Fibroblast of pulmonary artery (primary cell): Measurements from ENCODE around the gene ROBO4.
A peak's percentile ranks its signal among the peaks of the same experiment; 100 is the strongest.

Source experiments
- DNase-seq: peaks from one replicate; pipeline ENCODE4 v3.0.0-alpha.2; 2010; ENCODE audit warnings: low read depth
- H3K4me3 ChIP-seq: replicated peaks from 2 replicates; pipeline ENCODE4 v1.5.1; 2011; ENCODE audit warnings: low read depth, mild to moderate bottlenecking, control low read depth, low read length, moderate library complexity
- TF ChIP-seq, protein P1 (sequence below): IDR thresholded peaks from 2 replicates; pipeline ENCODE4 v1.5.1; 2011; ENCODE audit warnings: mild to moderate bottlenecking, control low read depth, low read length, inconsistent platforms; ENCODE audit errors: missing control alignments

The ROBO4 gene

DNA sequence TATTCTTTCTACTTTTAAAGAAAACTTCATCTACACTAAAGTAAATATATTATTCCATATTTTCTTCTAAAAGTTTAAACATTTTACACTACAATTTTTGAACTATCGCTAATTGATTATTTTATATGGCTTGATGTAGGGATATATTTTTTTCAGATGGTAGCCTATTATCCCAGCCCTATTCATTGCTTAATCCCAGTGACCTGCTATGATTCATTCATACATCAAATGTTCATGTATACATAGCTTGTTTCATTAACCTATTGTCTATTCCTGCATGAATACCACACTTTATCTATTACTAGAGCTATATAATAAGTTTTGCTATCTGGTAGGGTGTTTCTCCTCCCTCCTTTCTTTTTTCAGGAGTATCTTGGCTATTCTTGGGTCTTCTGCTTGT, 5.0 kb upstream of the ROBO4 start:
- peak; percentile 23 for DNase-seq

DNA sequence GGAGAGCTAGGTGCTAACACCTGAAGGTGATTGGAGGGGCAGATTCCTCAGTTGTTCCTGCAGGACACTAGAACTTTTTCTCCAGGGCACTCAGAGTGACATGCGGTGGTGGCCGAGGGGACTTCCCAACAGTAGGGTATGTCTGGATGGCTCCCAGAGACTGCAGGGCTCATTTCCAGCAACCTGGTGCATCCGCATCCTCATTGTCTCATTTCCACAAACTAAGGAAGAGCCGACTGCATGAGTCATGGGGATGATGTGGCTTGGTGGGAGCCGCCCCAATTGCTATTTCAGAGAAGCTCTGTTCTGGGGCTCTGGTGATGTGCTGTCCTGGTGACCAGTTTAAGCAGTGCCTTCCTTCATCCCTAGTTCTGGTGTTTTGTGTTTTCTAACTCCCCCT, 2.8 kb upstream of the ROBO4 start:
- peak; percentile 85 for DNase-seq
- TF ChIP-seq, protein P1, sequence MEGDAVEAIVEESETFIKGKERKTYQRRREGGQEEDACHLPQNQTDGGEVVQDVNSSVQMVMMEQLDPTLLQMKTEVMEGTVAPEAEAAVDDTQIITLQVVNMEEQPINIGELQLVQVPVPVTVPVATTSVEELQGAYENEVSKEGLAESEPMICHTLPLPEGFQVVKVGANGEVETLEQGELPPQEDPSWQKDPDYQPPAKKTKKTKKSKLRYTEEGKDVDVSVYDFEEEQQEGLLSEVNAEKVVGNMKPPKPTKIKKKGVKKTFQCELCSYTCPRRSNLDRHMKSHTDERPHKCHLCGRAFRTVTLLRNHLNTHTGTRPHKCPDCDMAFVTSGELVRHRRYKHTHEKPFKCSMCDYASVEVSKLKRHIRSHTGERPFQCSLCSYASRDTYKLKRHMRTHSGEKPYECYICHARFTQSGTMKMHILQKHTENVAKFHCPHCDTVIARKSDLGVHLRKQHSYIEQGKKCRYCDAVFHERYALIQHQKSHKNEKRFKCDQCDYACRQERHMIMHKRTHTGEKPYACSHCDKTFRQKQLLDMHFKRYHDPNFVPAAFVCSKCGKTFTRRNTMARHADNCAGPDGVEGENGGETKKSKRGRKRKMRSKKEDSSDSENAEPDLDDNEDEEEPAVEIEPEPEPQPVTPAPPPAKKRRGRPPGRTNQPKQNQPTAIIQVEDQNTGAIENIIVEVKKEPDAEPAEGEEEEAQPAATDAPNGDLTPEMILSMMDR = no peak
- no peak overlapping the region for H3K4me3 ChIP-seq

More for the DNA sequence above, 5.0 kb upstream of the ROBO4 start:
- TF ChIP-seq, protein P1 = no peak
- no peak overlapping the region for H3K4me3 ChIP-seq

DNA sequence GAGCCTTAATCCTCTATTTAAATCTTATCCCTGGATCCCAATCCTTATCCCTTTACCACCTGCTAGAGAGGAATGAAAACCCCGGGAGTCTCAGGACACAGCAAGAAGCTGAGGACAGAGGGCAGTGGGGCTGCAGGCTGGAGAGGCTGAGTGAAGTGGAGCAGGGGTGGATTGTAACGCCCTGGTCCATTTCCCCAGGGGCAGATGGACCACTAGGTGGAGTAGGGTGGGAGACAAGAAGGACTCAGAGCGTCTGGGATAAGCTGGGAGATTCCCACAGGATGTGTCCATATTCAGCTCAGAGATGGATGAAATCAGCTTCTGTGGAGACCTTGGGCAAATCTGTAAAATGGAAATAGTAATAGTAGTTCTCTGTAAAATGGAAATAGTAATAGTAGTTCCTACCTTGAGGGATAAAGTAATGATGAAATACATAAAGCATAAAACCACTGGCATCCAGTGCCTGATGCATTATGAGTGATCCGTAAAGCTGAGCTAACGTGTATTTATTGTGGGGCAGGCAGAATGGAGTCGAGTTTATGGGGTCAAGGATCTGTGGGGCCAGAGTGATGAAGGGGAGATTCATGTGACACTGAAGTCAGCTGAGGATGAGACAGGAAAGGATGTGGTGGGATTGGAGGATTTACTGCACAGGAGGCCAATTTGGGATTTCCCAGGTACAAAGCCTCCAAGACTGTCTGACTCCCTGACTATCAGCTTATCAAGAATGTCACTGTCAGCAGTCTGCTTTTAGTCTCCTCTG, 1.9 kb upstream of the ROBO4 start:
- no peak overlapping the region for H3K4me3 ChIP-seq
- DNase-seq = peak; percentile 18
- TF ChIP-seq, protein P1 = peak; percentile 24

DNA sequence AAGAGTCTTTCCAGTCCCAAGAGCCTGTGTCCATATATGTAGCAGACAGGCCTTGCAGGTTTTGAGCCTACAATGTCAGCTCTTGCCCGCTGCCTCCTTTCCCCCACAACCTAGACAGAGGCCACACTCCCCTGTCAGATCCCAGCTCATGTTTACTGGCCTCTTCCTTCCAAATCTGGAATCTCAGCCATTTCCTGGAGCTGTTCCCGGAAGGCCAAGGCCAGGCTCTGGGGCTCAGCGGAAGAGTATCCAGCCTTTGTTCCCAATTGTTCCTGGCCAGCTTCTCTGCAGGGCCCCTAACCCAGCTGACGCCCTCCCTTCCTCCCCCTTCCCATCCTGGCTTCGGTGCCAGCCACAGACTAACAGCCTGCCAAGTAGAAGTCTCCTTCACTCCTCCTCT, 1.0 kb upstream of the ROBO4 start:
- TF ChIP-seq, protein P1 = no peak
- H3K4me3 ChIP-seq = no peak overlapping the region
- DNase-seq = peak; percentile 94

DNA sequence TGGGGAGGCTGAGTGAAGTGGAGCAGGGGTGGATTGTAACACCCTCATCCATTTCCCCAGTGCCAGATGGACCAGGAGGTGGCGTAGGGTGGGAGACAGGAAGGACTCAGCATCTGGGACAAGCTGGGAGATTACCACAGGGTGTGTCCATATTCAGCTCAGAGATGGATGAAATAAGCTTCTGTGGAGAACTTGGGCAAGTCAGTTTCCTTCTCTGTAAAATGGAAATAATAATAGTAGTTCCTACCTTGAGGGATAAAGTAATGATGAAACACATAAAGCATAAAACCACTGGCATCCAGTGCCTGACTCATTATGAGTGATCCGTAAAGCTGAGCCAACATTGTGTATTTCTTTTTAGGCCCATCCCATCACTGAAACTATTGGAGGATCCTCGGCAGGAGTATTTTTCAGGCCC, 607 bp upstream of the ROBO4 start:
- peak; percentile 94 for DNase-seq
- TF ChIP-seq, protein P1 = peak; percentile 24
- H3K4me3 ChIP-seq = no peak overlapping the region

DNA sequence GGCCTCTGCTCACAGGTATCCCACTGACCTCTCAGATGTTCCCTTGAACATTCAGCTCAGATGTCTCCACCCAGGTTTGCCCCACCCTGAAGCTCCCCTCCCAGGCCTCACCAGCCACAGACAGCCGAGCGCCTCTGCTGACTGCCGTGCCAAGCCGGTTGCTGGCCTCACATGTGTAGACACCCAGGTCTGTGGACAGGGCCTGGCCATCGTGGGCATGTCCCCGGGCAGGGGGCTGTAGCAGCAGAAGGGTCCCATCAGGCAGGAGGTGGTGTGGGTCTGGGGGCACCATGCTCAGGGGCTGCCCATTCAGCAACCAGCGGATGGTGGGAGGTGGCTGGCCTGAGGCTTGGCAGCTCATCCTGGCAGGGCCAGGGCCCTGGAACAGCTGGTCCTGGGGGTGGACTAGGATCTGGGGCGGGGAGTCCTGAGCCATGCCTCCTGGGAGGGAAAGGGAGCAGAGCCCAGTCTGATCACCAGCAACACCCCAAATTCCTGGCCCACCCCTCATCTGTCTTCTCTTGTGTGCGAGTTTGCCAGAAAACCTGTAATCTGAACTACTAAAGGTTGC, 759 bp downstream of the ROBO4 start:
- H3K4me3 ChIP-seq = no peak overlapping the region
- no peak for DNase-seq
- TF ChIP-seq, protein P1 = no peak
